ENCODE measurements around the gene MYL6B. TPM values are rescaled to one million over a fixed set of nuclear protein-coding genes. Genes with fewer than 3 reads are reported as not detected.

Gene MYL6B
- total and polyA plus RNA-seq, 2 of the 4 experiments (the other 2 are of a cell fraction) = 78.3 to 112 TPM

GRCh38 chr12:56202838-56203237 lies 50.5 kb downstream of the MYL6B start:
- TF ChIP-seq SMC3 (IDR thresholded peaks at IDR 0.05; ENCODE audit: low read depth, low read length) (no peak), BHLHE40 (IDR thresholded peaks at IDR 0.05; ENCODE audit: low read depth, low read length) (no peak), POLR2A (IDR thresholded peaks at IDR 0.05; ENCODE audit: low read depth, low read length) (no peak), RCOR1 (IDR thresholded peaks at IDR 0.05; ENCODE audit: insufficient replicate concordance, low read length) (no peak), RAD21 (IDR thresholded peaks at IDR 0.05; ENCODE audit: low read length) (no peak), CHD1 (IDR thresholded peaks at IDR 0.05; ENCODE audit: low read depth, low read length) (no peak), CEBPB (IDR thresholded peaks at IDR 0.05; ENCODE audit: low read depth, low read length) (no peak), MAZ (IDR thresholded peaks at IDR 0.05; ENCODE audit: borderline replicate concordance, low read depth, low read length) (no peak), USF2 (IDR thresholded peaks at IDR 0.05; ENCODE audit: low read depth, low read length) (no peak), MXI1 (IDR thresholded peaks at IDR 0.05; ENCODE audit: borderline replicate concordance, low read depth, low read length) (no peak), CTCF (conservative IDR thresholded peaks at IDR 0.05; ENCODE audit: low read depth, low read length) (no peak), MAFK (IDR thresholded peaks at IDR 0.05; ENCODE audit: low read depth, low read length) (no peak), FOS (IDR thresholded peaks at IDR 0.05; ENCODE audit: low read depth, low read length) (no peak), NFE2L2 (IDR thresholded peaks at IDR 0.05; ENCODE audit: low read depth, low read length) (no peak), ELK1 (IDR thresholded peaks at IDR 0.05; ENCODE audit: borderline replicate concordance, low read depth, low read length) (no peak), RFX5 (IDR thresholded peaks at IDR 0.05; ENCODE audit: low read depth, low read length) (no peak)
- H2BK20ac ChIP-seq (ENCODE audit: low read depth, low read length) = no peak overlapping the region
- H2AK9ac ChIP-seq (replicated peaks; ENCODE audit: low read depth, low read length, poor library complexity) = no peak overlapping the region
- in situ Hi-C loops (cut with MboI; ENCODE audit: low sequenced_read_pairs) (no loop called here), dilution Hi-C loops (cut with HindIII; ENCODE audit: low sequenced_read_pairs, unreplicated experiment) (no loop called here), intact Hi-C loops (cut with micrococcal nuclease) (no loop called here)
- peaks cover 13% of the 10 kb centered on the region for H4K20me1 ChIP-seq (ENCODE audit: insufficient read depth, low read length)
- no peak overlapping the region for H3K23ac ChIP-seq (ENCODE audit: low read depth, low read length)
- ATAC-seq (ENCODE audit: low read depth) (no peak), DNase-seq (no peak)
- no peak overlapping the region for H4K91ac ChIP-seq (ENCODE audit: insufficient read depth, low read depth, low read length)
- no peak overlapping the region for H2BK5ac ChIP-seq (ENCODE audit: low read depth, low read length, poor library complexity, severe bottlenecking)
- POLR2A ChIA-PET (ENCODE audit: unreplicated experiment) = no interaction called here
- no peaks in the 10 kb centered on the region for H3K9me3 ChIP-seq (ENCODE audit: control insufficient read depth, insufficient read depth, low read length)
- no peak overlapping the region for H3K9ac ChIP-seq (ENCODE audit: low read depth, low read length)
- peaks cover 9% of the 10 kb centered on the region for H3K4me1 ChIP-seq (ENCODE audit: control insufficient read depth, insufficient read depth, low read length)
- CTCF ChIA-PET = no interaction called here
- no peak overlapping the region for H3K56ac ChIP-seq (ENCODE audit: extremely low read depth, insufficient read depth, low read length)
- no peak overlapping the region for H3K27ac ChIP-seq (ENCODE audit: insufficient read depth, low read length)
- H2AFZ ChIP-seq (replicated peaks; ENCODE audit: low read length, poor library complexity) = no peak overlapping the region
- H3K36me3 ChIP-seq (ENCODE audit: control insufficient read depth, insufficient read depth, low read length) = peaks cover 26% of the 10 kb centered on the region
- no peak overlapping the region for H2BK15ac ChIP-seq (ENCODE audit: low read depth, low read length)
- no TSS peak for BruUV-seq (replicated peaks)
- H3K27me3 ChIP-seq (ENCODE audit: control insufficient read depth, insufficient read depth, low read length) = no peaks in the 10 kb centered on the region
- WGBS, 2 experiments (ENCODE audit: extremely low coverage in 2 of 2, insufficient read length in 1 of 2) = no CpG with 5 or more reads among the region's 2 CpGs
- H4K8ac ChIP-seq (ENCODE audit: low read depth in 2 of 2, low read length in 2 of 2) = no peak overlapping the region
- no peak overlapping the region for H3K18ac ChIP-seq (ENCODE audit: low read depth, low read length)
- peaks cover 6 to 24% of the 10 kb centered on the region in 2 experiments for H3K79me1 ChIP-seq (ENCODE audit: low read depth in 1 of 2, low read length in 2 of 2)
- no peak overlapping the region for H3K4me3 ChIP-seq (ENCODE audit: insufficient read depth, low read depth, low read length)
- H4K5ac ChIP-seq (ENCODE audit: low read depth, low read length) = no peak overlapping the region
- no peak overlapping the region for H3K4me2 ChIP-seq (ENCODE audit: low read depth, low read length)
- no peak overlapping the region for H2BK120ac ChIP-seq (ENCODE audit: low read depth, low read length)
- H2AK5ac ChIP-seq (ENCODE audit: low read depth, low read length) = no peak overlapping the region
- H3K14ac ChIP-seq (replicated peaks; ENCODE audit: low read depth, low read length) = no peak overlapping the region
- no peaks in the 10 kb centered on the region for H3K9me1 ChIP-seq (ENCODE audit: insufficient read depth, low read length)
- no peak overlapping the region for H3K4ac ChIP-seq (ENCODE audit: low read depth, low read length)

Data from IMR-90 (cell line).